Measurements from ENCODE around the gene RPL7A.
A peak's percentile ranks its signal among the peaks of the same experiment; 100 is the strongest.
"Not testable (repeated sequence)": the region's sequence is repeated elsewhere in the genome, so short reads cannot be mapped to it uniquely, and the experiment has no call there.

The RPL7A gene

DNA sequence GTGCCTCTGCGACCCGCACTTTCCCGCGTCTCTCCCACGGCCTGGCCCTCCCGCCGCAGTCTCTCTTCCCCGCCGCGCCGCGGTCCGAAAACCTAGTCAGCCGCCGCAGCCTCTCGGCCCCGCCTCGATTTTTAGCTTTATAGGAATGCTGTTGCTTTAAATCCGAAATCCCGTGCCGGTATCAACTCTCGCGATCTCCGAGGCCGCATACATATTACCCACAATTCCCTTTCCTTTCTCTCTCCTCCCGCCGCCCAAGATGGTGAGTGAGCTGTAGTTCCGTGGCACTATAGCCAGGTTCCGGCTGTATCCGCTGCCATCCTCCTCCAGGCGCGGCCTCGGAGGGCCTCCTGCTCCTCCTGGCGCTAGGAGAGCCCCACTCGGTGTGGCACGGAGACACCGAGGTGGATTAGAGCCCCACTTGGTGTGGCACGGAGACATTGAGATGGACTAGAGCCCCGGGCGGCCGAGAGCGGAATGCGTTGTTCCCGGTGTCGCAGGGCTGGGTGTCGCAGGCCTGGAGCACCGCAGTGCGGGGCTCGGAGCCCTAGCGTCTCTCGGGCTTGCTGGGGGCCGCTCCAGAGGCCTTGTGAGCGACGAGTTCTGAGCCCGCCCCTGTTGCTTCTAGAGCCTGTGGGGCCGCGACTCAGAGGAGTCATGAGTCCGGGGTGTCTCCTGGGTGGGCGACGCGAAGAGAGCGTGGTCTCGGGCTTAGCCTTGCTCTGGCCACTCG, at the start of gene RPL7A, which contains the start of gene MED22:
TSS of gene RPL7A (plus strand) at position 234 of the 733 bp plus-strand sequence. CDS start at position 260, 26 bp downstream.
TSS of gene MED22 (minus strand) at position 147 of the 733 bp plus-strand sequence. CDS start 1,469 bp downstream, outside the sequence.
- DNase-seq = peak; percentile 92

GRCh38 chr9:133299996-133300395, 48.0 kb upstream of the RPL7A start:
- DNase-seq = not testable (repeated sequence)

GRCh38 chr9:133301253-133302230, 46.5 kb upstream of the RPL7A start:
- DNase-seq = no peak

DNA sequence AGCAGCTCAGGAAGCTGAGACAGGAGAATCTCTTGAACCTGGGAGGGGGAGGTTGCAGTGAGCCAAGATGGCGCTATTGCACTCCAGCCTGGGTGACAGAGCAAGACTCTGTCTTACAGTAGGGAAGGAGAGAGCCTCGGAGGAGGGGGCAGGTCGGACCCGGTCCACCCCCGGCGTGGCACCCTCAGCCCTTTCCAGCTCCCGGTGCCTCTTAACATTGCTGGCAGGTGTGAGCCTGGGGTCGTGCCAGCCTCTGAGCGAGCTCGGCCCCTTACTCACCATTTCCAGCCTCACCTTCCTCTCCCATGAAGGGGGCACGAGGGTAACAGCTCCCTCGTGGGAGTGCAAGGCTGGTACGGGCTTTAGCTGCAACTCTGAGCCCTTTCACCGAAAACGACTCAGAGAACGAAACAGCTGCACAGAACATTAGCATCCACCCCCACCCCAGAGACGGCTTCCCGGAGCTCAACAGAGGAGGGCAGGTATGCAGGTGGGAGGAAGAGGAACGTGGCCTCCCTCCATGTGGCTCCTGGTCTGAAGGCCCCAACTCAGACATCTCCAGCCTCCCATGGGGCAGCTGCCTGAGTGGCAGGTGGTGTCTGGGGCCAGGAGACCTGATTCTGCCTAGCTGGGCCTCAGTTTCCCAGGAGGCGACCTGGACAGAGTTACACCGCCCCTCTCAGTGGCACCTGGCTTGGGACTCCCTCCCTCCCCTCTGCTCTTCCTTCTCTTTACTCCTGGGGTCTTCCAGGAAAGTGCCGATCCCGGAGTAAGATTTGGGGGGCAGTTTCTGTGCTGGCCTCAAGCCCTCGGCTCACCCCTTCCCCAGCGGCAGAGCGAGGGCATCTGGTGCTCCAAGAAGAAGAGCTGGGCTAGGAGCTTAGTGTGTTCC, 44.5 kb upstream of the RPL7A start:
- DNase-seq = no peak

GRCh38 chr9:133304158-133304470, 43.9 kb upstream of the RPL7A start:
- no peak for DNase-seq

DNA sequence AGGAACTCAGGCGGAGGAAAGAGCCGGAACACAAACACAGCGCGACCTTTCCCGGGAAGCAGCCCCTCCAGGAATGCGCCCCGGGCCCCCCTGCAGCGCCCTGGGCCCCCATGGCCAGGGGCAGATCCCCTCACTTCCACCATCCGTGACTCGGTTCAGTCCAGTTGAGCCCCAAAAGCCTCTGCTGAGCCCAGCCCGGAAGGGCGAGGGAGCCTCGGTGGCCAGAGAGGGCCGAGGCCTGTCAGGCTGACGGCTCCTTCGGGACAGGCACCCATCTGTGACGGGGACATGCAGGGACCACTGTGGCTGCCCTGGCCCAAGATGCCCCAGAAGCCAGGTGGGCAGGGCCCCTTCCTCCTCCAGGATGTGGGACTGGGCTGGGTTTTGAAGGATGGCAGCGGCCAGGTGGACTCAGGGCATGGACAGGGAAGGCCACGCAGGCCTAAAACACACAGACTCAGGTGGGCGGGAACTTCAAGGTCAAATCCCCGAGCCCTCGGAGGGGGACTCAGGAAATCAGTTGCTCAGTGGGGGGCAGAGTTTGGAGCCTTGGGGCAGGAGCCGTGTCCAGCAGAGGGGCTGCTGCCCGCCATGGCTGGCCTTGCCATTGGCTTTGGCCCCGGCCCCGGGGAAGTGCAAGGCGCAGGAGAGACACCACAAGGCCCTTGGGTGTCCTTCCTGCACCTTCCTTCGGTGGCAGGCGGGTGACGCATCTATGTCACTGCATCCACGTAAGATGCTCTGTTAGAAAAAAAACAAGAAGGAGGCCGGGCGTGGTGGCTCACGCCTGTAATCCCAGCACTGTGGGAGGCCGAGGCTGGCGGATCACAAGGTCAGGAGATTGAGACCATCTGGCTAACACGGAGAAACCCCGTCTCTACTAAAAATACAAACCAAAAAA, 43.3 kb upstream of the RPL7A start:
- DNase-seq = no peak

GRCh38 chr9:133305731-133306130, 42.3 kb upstream of the RPL7A start:
- no peak for DNase-seq

GRCh38 chr9:133306242-133307204, 41.5 kb upstream of the RPL7A start:
- DNase-seq = no peak

- DNase-seq = no peak
Observed at GRCh38 chr9:133307301-133307700, 40.7 kb upstream of the RPL7A start.

- DNase-seq = no peak
Observed at GRCh38 chr9:133309608-133310007, 38.4 kb upstream of the RPL7A start.

- no peak for DNase-seq
Observed at GRCh38 chr9:133315997-133316396, 32.0 kb upstream of the RPL7A start.

DNA sequence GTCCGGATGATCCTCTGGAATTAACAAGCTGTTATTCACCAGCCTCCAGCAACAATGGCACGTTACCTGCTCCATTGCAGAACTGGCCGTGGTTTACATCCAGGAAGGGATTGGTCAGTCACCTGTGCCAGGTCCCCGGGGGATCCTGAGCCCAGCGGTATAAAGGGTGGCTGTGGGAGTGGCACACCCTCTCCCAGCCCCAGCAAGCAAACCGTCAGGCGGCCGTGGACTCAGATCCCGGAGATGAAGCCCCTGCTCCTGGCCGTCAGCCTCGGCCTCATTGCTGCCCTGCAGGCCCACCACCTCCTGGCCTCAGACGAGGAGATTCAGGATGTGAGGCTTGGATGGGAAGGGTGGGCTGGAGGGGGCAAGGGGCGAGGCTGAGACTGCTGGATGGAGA, 30.5 kb upstream of the RPL7A start:
- not testable (repeated sequence) for DNase-seq

GRCh38 chr9:133320421-133320881, 27.6 kb upstream of the RPL7A start:
- no peak for DNase-seq

DNA sequence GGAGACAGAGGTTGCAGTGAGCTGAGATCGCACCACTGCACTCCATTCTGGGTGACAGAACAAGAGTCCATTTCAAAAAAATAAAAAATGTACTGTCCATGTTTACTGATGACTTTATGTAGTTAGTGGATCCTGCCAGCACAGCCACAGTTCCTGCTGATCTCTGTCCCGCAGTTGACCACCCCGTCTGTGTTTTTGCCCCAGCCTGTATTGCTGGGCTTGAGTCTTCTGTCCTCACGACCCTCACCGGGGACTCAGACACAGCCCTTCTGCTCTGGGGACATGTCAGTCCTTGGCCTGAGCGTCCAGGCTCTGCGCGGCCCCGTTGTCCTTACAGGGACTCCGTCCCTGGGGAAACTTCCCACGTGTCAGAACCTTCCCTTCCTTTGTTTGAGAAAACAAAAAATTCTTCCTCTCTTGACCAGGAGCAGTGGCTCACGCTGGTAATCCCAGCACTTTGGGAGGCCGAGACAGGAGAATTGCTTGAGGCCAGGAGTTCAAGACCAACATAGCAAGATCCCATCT, 26.5 kb upstream of the RPL7A start:
- no peak for DNase-seq

- no peak for DNase-seq
Observed at GRCh38 chr9:133322701-133323100, 25.3 kb upstream of the RPL7A start.

DNA sequence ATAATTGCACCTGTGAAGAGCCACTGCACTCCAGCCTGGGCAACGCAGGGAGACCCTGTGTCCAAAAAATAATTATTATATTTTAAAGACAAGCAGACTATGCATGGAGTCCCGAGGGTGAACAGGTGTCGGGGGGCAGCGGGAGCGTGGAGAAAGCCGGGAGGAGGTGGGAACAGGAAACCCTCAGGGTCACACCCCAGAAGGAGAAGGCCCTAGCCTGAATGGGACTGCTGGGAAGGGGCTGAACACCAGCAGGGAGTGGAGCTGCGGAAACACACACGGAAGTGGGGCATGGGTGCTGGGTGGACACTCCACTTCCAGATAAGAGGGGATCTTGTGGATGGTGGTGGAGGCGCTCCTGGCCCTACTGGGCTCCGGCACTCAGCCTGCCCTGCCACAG, 24.8 kb upstream of the RPL7A start:
- DNase-seq = no peak

DNA sequence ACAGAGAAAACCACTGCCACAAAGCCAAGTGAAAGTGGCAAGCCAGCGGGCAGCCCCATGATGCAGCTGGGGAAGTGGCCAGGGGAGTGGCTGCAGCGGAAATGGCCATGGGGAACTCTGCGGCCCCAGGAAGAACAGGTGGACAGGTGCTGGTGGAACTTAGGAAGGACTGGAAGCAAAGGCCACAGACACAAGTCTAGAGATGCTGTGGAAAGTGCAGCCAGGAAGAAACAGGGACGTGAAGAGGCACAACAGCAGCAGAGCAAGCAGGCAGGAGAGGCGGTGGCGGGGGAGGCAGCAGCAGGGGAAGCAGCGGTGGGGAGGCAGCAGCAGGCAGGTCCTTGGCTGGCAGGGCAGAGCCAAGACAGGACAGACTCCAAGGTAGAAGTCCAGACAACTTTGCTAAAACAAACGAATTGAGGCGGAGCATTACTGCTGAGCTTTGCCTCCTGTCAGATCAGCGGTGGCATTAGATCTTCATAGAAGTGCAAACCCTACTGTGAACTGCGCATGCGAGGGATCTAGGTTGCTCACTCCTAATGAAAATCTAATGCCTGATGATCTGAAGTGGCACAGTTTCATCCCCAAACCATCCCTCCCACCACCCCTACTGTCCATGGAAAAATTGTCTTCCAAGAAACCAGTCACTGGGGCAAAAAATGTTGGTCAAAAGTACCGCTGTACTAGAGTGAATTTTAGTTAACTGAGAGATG, 23.9 kb upstream of the RPL7A start:
- DNase-seq = no peak

DNA sequence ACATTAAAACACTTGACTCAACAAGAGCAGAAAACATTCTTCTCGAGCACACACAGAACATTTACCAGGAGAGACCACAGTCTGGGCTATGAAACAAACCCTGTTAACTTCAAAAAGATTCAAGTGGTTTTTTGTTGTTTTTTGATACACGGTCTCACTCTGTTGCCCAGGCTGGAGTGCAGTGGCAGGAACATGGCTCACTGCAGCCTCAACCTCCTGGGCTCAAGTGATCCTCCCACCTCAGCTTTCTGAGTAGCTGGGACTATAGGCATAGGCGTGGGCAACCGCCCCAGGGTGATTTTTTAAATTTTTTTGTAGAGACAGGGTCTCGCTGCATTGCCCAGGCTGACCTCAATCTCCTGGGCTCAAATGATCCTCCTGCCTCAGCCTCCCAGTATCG, 21.0 kb upstream of the RPL7A start:
- not testable (repeated sequence) for DNase-seq

GRCh38 chr9:133327834-133328484, 20.1 kb upstream of the RPL7A start:
- DNase-seq = no peak
